Activated naive CD8-positive, alpha-beta T cell treated with anti-CD3 and anti-CD28 coated beads, Interleukin-2, amount 50 U/mL, for 16 hours (primary cell): ENCODE measurements around the gene NIN.

ENCODE experiments used
- DNase-seq: peaks from one replicate; pipeline ENCODE4 v3.0.0-alpha.2; 2020; ENCODE audit warnings: low read depth, low spot score

The NIN gene

GRCh38 chr14:50830932-50831725 is at the start of gene NIN:
Gene NIN, minus strand, starts transcription at chr14:50831162. Its CDS starts 9,106 bp downstream, at chr14:50822056.
- peak; percentile 54 for DNase-seq

GRCh38 chr14:50875359-50876070 is 44.6 kb upstream of the NIN start:
- peak; percentile 35 for DNase-seq

- DNase-seq: no peak
These were observed 43.8 kb upstream of the NIN start for GRCh38 chr14:50874757-50875156.

GRCh38 chr14:50871914-50872732 is 41.2 kb upstream of the NIN start, which contains the start of gene ABHD12B:
Gene ABHD12B, plus strand, starts transcription at chr14:50872053. Its CDS starts 122 bp downstream, at chr14:50872175.
- no peak for DNase-seq

- DNase-seq: no peak
These were observed 40.3 kb upstream of the NIN start for GRCh38 chr14:50871228-50871627.

- no peak for DNase-seq
These were observed 34.6 kb upstream of the NIN start for GRCh38 chr14:50865391-50866076.

- DNase-seq: no peak
These were observed 34.0 kb upstream of the NIN start for GRCh38 chr14:50864946-50865345.

- no peak for DNase-seq
These were observed 33.3 kb upstream of the NIN start for GRCh38 chr14:50864237-50864636.

GRCh38 chr14:50862036-50862570 is 31.1 kb upstream of the NIN start:
- no peak for DNase-seq

GRCh38 chr14:50860478-50861086 is 29.6 kb upstream of the NIN start:
- peak; percentile 77 for DNase-seq

- DNase-seq: no peak
These were observed 28.3 kb upstream of the NIN start for GRCh38 chr14:50859296-50859624.

- no peak for DNase-seq
These were observed 25.7 kb upstream of the NIN start for GRCh38 chr14:50856660-50857059.

GRCh38 chr14:50855558-50855957 is 24.6 kb upstream of the NIN start:
- no peak for DNase-seq

- no peak for DNase-seq
These were observed 23.6 kb upstream of the NIN start for GRCh38 chr14:50854521-50854920.

GRCh38 chr14:50853891-50854290 is 22.9 kb upstream of the NIN start:
- DNase-seq: no peak

GRCh38 chr14:50846226-50846880 is 15.4 kb upstream of the NIN start:
- no peak for DNase-seq

GRCh38 chr14:50845166-50845565 is 14.2 kb upstream of the NIN start:
- DNase-seq: no peak

- DNase-seq: no peak
These were observed 13.4 kb upstream of the NIN start for GRCh38 chr14:50844391-50844790.

GRCh38 chr14:50839691-50840090 is 8.7 kb upstream of the NIN start:
- DNase-seq: no peak

GRCh38 chr14:50839048-50839447 is 8.1 kb upstream of the NIN start:
- DNase-seq: no peak
